H1 (cell line): ENCODE data around the gene TFE3. TPM values are rescaled to one million over a fixed set of nuclear protein-coding genes. Genes with fewer than 3 reads are reported as not detected.

Source experiments
- BCL11A ChIP-seq, 2 experiments: IDR thresholded peaks; one replicate each; pipeline ENCODE4 v1.6.1; 2011; ENCODE audit warnings: low read depth in 2 of 2, low read length in 2 of 2, mild to moderate bottlenecking in 2 of 2
- CBX5 ChIP-seq: fragments of 300-800, 300-1000 bp; sonication (generic); IDR thresholded peaks from 2 replicates; pipeline ENCODE4 v1.7.1; 2016; ENCODE audit warnings: antibody characterized with exemption, low read length, low read depth
- POLR2AphosphoS5 ChIP-seq: IDR thresholded peaks from 2 replicates; pipeline ENCODE4 v1.6.1; 2011; ENCODE audit warnings: low read depth, low read length
- SP4 ChIP-seq: IDR thresholded peaks from 2 replicates; pipeline ENCODE4 v1.6.1; 2012; ENCODE audit warnings: low read length, inconsistent platforms
- TAF1 ChIP-seq: IDR thresholded peaks from 2 replicates; pipeline ENCODE4 v1.6.1; 2011; ENCODE audit warnings: mild to moderate bottlenecking, low read depth, low read length
- TAF7 ChIP-seq: optimal IDR thresholded peaks from 2 replicates; pipeline ENCODE3; 2011; ENCODE audit warnings: low read depth, mild to moderate bottlenecking, inconsistent platforms, low read length, moderate library complexity, borderline replicate concordance
- polyA plus RNA-seq, 7 experiments: library from polyadenylated mRNA; depleted of rRNA in 3 of 7; stranded (reverse) in 5 of 7; unstranded in 2 of 7; fragments of >200 nt in 5 of 7; fragments of 200-250 nt in 2 of 7; gene quantifications; 1 replicate in 5 of 7; 2 replicates in 1 of 7; 4 replicates in 1 of 7; pipeline versions ENCODE4 v1.2.1 to v1.2.3, GENCODE V29; 2011 to 2013; ENCODE audit warnings: missing spikeins in 2 of 7, mixed read lengths in 2 of 7
- total RNA-seq: library from RNA; stranded (reverse); fragmentation: NEBNext Ultra II Directional; extraction: Animal tissue kit (Norgen Biotek cat#: 25700); gene quantifications from 2 replicates; pipeline ENCODE4 v1.2.1, GENCODE V29; 2021

TFE3 gene
- total and polyA plus RNA-seq, 2 of the 8 experiments (the other 6 are each of a cell fraction or from before 2014, with no cell fraction given): 33.7 to 52.9 TPM

DNA sequence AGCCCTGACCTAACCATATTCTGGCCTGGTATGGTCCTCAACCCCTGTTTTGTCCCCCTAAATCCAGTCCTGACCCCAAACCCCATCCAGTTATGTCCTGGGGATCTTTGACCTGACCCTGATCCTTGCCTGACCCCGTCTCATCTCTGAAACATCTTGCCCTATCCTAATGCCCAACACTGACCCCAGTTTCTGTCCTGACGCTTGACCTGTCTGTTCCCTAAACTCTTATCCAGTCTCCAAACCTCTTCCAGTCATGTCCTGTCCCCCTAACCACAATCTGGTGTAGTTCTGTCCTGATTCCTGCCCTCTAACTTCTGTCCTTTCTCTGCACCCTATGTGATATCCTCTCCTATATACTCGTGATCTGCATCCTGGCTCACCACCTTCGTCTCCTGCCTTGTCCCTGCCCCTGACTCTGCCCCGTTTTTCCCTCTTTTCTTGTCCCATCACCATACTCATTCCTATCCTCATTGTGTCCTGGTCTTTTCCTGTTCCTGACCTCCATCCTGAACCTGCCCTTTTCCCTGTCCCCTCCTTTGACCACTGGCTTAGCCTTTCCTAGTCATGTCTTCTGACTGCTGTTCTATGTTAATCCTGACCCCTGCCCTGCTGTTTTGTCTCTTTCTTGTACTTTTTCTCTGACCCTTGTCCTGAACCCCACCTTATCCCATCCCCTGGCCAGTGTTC, 11.1 kb upstream of the TFE3 start (continued):
- TF ChIP-seq BCL11A (IDR thresholded peaks at IDR 0.05; ENCODE audit: low read depth in 2 of 2, low read length in 2 of 2): no peak
- no peak for TF ChIP-seq SP4
- TF ChIP-seq POLR2AphosphoS5: no peak
- TF ChIP-seq CBX5: no peak
- no peak for TF ChIP-seq TAF7
- no peak for TF ChIP-seq TAF1
